ENCODE results near the gene C19orf44. TPM values are rescaled to one million over a fixed set of nuclear protein-coding genes. Genes with fewer than 3 reads are reported as not detected.
A peak's percentile ranks its signal among the peaks of the same experiment; 100 is the strongest.
"Not testable (repeated sequence)": the region's sequence is repeated elsewhere in the genome, so short reads cannot be mapped to it uniquely, and the experiment has no call there.

Gene C19orf44
- total RNA-seq, 1 experiment from 2014 or later, result 2.5 TPM

DNA sequence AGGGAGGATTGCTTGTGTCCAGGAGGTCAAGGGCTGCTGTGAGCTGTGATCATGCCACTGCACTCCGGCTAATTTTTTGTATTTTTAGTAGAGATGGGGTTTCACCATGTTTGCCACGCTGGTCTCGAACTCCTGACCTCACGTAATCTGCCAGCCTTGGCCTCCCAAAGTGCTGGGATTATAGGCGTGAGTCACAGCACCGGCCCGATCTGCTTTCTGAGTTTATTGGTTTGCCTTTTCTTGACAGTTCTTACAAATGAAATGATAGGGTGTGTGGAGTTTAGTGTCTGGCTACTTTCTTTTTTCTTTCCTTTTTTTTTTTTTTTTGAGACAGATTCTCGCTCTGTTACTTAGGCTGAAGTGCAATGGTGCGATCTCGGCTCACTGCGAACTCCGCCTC, 848 bp downstream of the C19orf44 start:
- H3K36me3 ChIP-seq (ENCODE audit: low read depth, low read length), result 0 out of 2 replicates have a peak, but pooled peaks cover 5% of the 10 kb centered on the region
- CTCF ChIA-PET, result interaction anchor here (0.5 kb wide), 1 partner anchor 868 kb away, joined by 4 read pairs; no protein-coding TSS in a partner anchor
- H3K27ac ChIP-seq (ENCODE audit: low read length), result no peak overlapping the region
- no TSS peak for BruUV-seq (replicated peaks)
- TF ChIP-seq, protein P1, sequence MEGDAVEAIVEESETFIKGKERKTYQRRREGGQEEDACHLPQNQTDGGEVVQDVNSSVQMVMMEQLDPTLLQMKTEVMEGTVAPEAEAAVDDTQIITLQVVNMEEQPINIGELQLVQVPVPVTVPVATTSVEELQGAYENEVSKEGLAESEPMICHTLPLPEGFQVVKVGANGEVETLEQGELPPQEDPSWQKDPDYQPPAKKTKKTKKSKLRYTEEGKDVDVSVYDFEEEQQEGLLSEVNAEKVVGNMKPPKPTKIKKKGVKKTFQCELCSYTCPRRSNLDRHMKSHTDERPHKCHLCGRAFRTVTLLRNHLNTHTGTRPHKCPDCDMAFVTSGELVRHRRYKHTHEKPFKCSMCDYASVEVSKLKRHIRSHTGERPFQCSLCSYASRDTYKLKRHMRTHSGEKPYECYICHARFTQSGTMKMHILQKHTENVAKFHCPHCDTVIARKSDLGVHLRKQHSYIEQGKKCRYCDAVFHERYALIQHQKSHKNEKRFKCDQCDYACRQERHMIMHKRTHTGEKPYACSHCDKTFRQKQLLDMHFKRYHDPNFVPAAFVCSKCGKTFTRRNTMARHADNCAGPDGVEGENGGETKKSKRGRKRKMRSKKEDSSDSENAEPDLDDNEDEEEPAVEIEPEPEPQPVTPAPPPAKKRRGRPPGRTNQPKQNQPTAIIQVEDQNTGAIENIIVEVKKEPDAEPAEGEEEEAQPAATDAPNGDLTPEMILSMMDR (conservative IDR thresholded peaks at IDR 0.05; ENCODE audit: low read depth, low read length), result no peak
- TF ChIP-seq EZH2phosphoT487 (IDR thresholded peaks at IDR 0.05; ENCODE audit: borderline replicate concordance, low read length) (no peak), EZH2 (IDR thresholded peaks at IDR 0.05; ENCODE audit: low read length, unreplicated experiment) (no peak)
- H3K27me3 ChIP-seq (ENCODE audit: low read length), result no peaks in the 10 kb centered on the region
- no peaks in the 10 kb centered on the region for H3K9me3 ChIP-seq (ENCODE audit: low read length)
- H2AFZ ChIP-seq (ENCODE audit: low read length), result peak overlapping the region; percentile 96; the same call in 1 of the 2 replicates
- no peaks in the 10 kb centered on the region for H3F3A ChIP-seq (ENCODE audit: low read length, unreplicated experiment)
- H3K4me2 ChIP-seq (ENCODE audit: low read length), result peak overlapping the region; percentile 91
- intact Hi-C loops (cut with micrococcal nuclease), result no loop called here
- peaks cover 20% of the 10 kb centered on the region for H3K79me2 ChIP-seq (ENCODE audit: low read length)
- H3K4me3 ChIP-seq (ENCODE audit: low read length), result peak overlapping the region; percentile 84
- peaks cover 18% of the 10 kb centered on the region for H3K4me1 ChIP-seq (ENCODE audit: insufficient read depth, low read length)
- DNase-seq (peak; percentile 17), ATAC-seq (no peak)
- POLR2A ChIA-PET (ENCODE audit: unreplicated experiment), result interaction anchor here (0.5 kb wide), 1 partner anchor 73 kb away, joined by 3 read pairs; no protein-coding TSS in a partner anchor
- H3K9me2 ChIP-seq (replicated peaks; ENCODE audit: low read length), result no peaks in the 10 kb centered on the region
- H4K20me1 ChIP-seq (ENCODE audit: low read length), result no peaks in the 10 kb centered on the region
- H3K9ac ChIP-seq (ENCODE audit: low read length), result peak overlapping the region; percentile 69

DNA sequence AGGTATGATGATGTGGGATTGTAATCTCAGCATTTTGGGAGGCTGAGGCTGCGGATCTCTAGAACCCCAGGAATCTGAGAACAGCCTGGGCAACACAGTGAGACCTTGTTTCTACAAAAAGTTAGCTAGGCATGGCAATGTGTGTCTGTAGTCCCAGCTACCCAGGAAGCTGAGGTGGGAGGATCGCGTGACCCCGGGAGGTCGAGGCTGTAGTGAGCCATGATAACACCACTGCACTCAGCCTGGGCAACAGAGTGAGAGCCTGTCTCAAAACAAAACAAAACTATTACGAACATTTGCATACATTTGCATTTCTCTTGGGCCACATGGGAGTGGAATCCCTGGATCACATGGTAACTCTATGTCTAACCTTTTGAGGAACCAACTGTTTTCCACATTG, 1.6 kb downstream of the C19orf44 start:
- Histone ChIP-seq H3K27ac (ENCODE audit: low read length) (no peak overlapping the region), H3K9me3 (ENCODE audit: low read length) (no peaks in the 10 kb centered on the region), H3K4me2 (ENCODE audit: low read length) (no peak overlapping the region), H3K9me2 (replicated peaks; ENCODE audit: low read length) (no peaks in the 10 kb centered on the region), H3K27me3 (ENCODE audit: low read length) (no peaks in the 10 kb centered on the region), H3K9ac (ENCODE audit: low read length) (no peak overlapping the region), H3K36me3 (ENCODE audit: low read depth, low read length) (0 out of 2 replicates have a peak, but pooled peaks cover 5% of the 10 kb centered on the region), H3K4me1 (ENCODE audit: insufficient read depth, low read length) (peaks cover 16% of the 10 kb centered on the region), H3F3A (ENCODE audit: low read length, unreplicated experiment) (no peaks in the 10 kb centered on the region), H2AFZ (ENCODE audit: low read length) (no peak overlapping the region), H4K20me1 (ENCODE audit: low read length) (no peaks in the 10 kb centered on the region), H3K4me3 (ENCODE audit: low read length) (no peak overlapping the region), H3K79me2 (ENCODE audit: low read length) (peaks cover 20% of the 10 kb centered on the region)
- TF ChIP-seq EZH2 (IDR thresholded peaks at IDR 0.05; ENCODE audit: low read length, unreplicated experiment) (no peak), EZH2phosphoT487 (IDR thresholded peaks at IDR 0.05; ENCODE audit: borderline replicate concordance, low read length) (no peak)
- TF ChIP-seq, protein P1 (conservative IDR thresholded peaks at IDR 0.05; ENCODE audit: low read depth, low read length), result no peak
- TSS peak; percentile 16 for BruUV-seq (replicated peaks)
- ChIA-PET CTCF (no interaction called here), POLR2A (ENCODE audit: unreplicated experiment) (no interaction called here)
- DNase-seq (no peak), ATAC-seq (no peak)
- intact Hi-C loops (cut with micrococcal nuclease), result no loop called here

DNA sequence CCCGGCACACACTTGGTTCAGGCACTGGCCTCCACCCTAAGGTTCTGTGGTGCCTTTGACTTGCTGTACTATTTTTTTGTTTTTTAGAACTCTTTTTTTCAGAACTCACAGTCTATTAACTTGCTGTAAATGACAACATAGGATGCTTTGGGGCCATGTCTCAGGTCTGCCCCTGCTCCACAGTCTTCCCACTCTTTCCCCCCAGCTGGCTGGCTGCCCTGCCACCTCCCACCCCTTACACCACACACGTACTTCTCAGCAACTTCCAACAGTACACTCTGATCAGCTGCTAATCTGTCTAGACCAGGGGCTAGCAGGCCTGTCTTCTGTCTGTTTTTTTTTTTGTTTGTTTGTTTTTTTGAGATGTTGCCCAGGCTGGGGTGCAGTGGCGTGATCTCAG, 8.1 kb downstream of the C19orf44 start:
- CTCF ChIA-PET, result no interaction called here

DNA sequence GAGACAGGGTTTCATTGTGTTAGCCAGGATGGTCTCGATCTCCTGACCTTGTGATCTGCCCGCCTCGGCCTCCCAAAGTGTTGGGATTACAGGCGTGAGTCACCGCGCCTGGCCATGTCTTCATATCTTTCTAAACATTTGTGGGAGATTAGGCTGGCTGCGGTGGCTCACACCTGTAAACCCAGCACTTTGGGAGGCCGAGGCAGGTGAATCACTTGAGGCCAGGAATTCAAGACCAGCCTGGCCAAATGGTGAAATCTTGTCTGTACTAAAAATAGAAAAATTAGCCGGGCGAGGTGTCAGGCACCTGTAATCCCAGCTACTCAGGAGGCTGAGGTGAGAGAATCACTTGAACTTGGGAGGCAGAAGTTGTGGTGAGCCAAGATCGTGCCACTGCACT, 10.0 kb downstream of the C19orf44 start:
- H3K4me1 ChIP-seq (ENCODE audit: insufficient read depth, low read length); intact Hi-C loops (cut with micrococcal nuclease); H3K27me3 ChIP-seq (ENCODE audit: low read length); H3K4me3 ChIP-seq (ENCODE audit: low read length); H3K27ac ChIP-seq (ENCODE audit: low read length); ATAC-seq; H2AFZ ChIP-seq (ENCODE audit: low read length); DNase-seq; CTCF ChIA-PET; H3F3A ChIP-seq (ENCODE audit: low read length, unreplicated experiment); POLR2A ChIA-PET (ENCODE audit: unreplicated experiment); H4K20me1 ChIP-seq (ENCODE audit: low read length); H3K9me3 ChIP-seq (ENCODE audit: low read length); H3K36me3 ChIP-seq (ENCODE audit: low read depth, low read length); H3K9ac ChIP-seq (ENCODE audit: low read length); BruUV-seq (replicated peaks); H3K4me2 ChIP-seq (ENCODE audit: low read length); H3K9me2 ChIP-seq (replicated peaks; ENCODE audit: low read length); H3K79me2 ChIP-seq (ENCODE audit: low read length): not testable (repeated sequence)

More for the DNA sequence above, 8.1 kb downstream of the C19orf44 start:
- no peaks in the 10 kb centered on the region for H3K9me3 ChIP-seq (ENCODE audit: low read length)
- no peak overlapping the region for H3K27ac ChIP-seq (ENCODE audit: low read length)
- no peaks in the 10 kb centered on the region for H3F3A ChIP-seq (ENCODE audit: low read length, unreplicated experiment)
- BruUV-seq (replicated peaks), result no TSS peak
- POLR2A ChIA-PET (ENCODE audit: unreplicated experiment), result no interaction called here
- no peak overlapping the region for H3K4me2 ChIP-seq (ENCODE audit: low read length)
- H3K36me3 ChIP-seq (ENCODE audit: low read depth, low read length), result peaks cover 5% of the 10 kb centered on the region; the same call in 1 of the 2 replicates
- ATAC-seq (no peak), DNase-seq (no peak)
- no peak overlapping the region for H3K9ac ChIP-seq (ENCODE audit: low read length)
- H3K4me1 ChIP-seq (ENCODE audit: insufficient read depth, low read length), result no peaks in the 10 kb centered on the region
- TF ChIP-seq EZH2phosphoT487 (IDR thresholded peaks at IDR 0.05; ENCODE audit: borderline replicate concordance, low read length) (no peak), EZH2 (IDR thresholded peaks at IDR 0.05; ENCODE audit: low read length, unreplicated experiment) (no peak)
- TF ChIP-seq, protein P1 (conservative IDR thresholded peaks at IDR 0.05; ENCODE audit: low read depth, low read length), result no peak
- H3K27me3 ChIP-seq (ENCODE audit: low read length), result no peaks in the 10 kb centered on the region
- H3K79me2 ChIP-seq (ENCODE audit: low read length), result no peaks in the 10 kb centered on the region
- H4K20me1 ChIP-seq (ENCODE audit: low read length), result no peaks in the 10 kb centered on the region
- intact Hi-C loops (cut with micrococcal nuclease), result no loop called here
- H3K9me2 ChIP-seq (replicated peaks; ENCODE audit: low read length), result no peaks in the 10 kb centered on the region
- no peak overlapping the region for H2AFZ ChIP-seq (ENCODE audit: low read length)
- no peak overlapping the region for H3K4me3 ChIP-seq (ENCODE audit: low read length)

Data from PC-3 (cell line).